ENCODE results near the gene WWC2.

WWC2 gene

GRCh38 chr4:183250831-183251230, 151.8 kb downstream of the WWC2 start:
- H3K4me3 ChIP-seq (ENCODE audit: low read length): no peak overlapping the region
- no peaks in the 10 kb centered on the region for H3K27me3 ChIP-seq (ENCODE audit: control insufficient read depth, insufficient read depth, low read length)
- H3K36me3 ChIP-seq (ENCODE audit: control insufficient read depth, low read depth, low read length): peaks cover 85% of the 10 kb centered on the region
- H3K9ac ChIP-seq (ENCODE audit: low read length): no peak overlapping the region
- no peaks in the 10 kb centered on the region for H3K9me3 ChIP-seq (ENCODE audit: control insufficient read depth, low read depth, low read length)
- H3K27ac ChIP-seq (ENCODE audit: low read length): no peak overlapping the region
- no peaks in the 10 kb centered on the region for H3K4me1 ChIP-seq (ENCODE audit: control insufficient read depth, low read depth, low read length)

GRCh38 chr4:183252959-183253358, 153.9 kb downstream of the WWC2 start:
- Histone ChIP-seq H3K4me3 (ENCODE audit: low read length) (no peak overlapping the region), H3K27me3 (ENCODE audit: control insufficient read depth, insufficient read depth, low read length) (no peaks in the 10 kb centered on the region), H3K9me3 (ENCODE audit: control insufficient read depth, low read depth, low read length) (no peaks in the 10 kb centered on the region), H3K27ac (ENCODE audit: low read length) (no peak overlapping the region), H3K36me3 (ENCODE audit: control insufficient read depth, low read depth, low read length) (peaks cover 70% of the 10 kb centered on the region), H3K9ac (ENCODE audit: low read length) (no peak overlapping the region), H3K4me1 (ENCODE audit: control insufficient read depth, low read depth, low read length) (no peaks in the 10 kb centered on the region)

- Histone ChIP-seq H3K36me3 (ENCODE audit: control insufficient read depth, low read depth, low read length) (peaks cover 65% of the 10 kb centered on the region), H3K9me3 (ENCODE audit: control insufficient read depth, low read depth, low read length) (no peaks in the 10 kb centered on the region), H3K27ac (ENCODE audit: low read length) (no peak overlapping the region), H3K4me3 (ENCODE audit: low read length) (no peak overlapping the region), H3K4me1 (ENCODE audit: control insufficient read depth, low read depth, low read length) (no peaks in the 10 kb centered on the region), H3K27me3 (ENCODE audit: control insufficient read depth, insufficient read depth, low read length) (no peaks in the 10 kb centered on the region), H3K9ac (ENCODE audit: low read length) (no peak overlapping the region)
Measured at GRCh38 chr4:183253451-183253850, 154.4 kb downstream of the WWC2 start.

- Histone ChIP-seq H3K4me3 (ENCODE audit: low read length) (no peak overlapping the region), H3K9ac (ENCODE audit: low read length) (no peak overlapping the region), H3K27ac (ENCODE audit: low read length) (no peak overlapping the region), H3K4me1 (ENCODE audit: control insufficient read depth, low read depth, low read length) (no peaks in the 10 kb centered on the region), H3K36me3 (ENCODE audit: control insufficient read depth, low read depth, low read length) (peaks cover 59% of the 10 kb centered on the region), H3K9me3 (ENCODE audit: control insufficient read depth, low read depth, low read length) (no peaks in the 10 kb centered on the region), H3K27me3 (ENCODE audit: control insufficient read depth, insufficient read depth, low read length) (no peaks in the 10 kb centered on the region)
Measured at GRCh38 chr4:183254162-183254561, 155.1 kb downstream of the WWC2 start.

GRCh38 chr4:183255487-183255886, 156.4 kb downstream of the WWC2 start:
- H3K9ac ChIP-seq (ENCODE audit: low read length): no peak overlapping the region
- no peak overlapping the region for H3K27ac ChIP-seq (ENCODE audit: low read length)
- no peaks in the 10 kb centered on the region for H3K4me1 ChIP-seq (ENCODE audit: control insufficient read depth, low read depth, low read length)

GRCh38 chr4:183256343-183256742, 157.3 kb downstream of the WWC2 start:
- no peaks in the 10 kb centered on the region for H3K27me3 ChIP-seq (ENCODE audit: control insufficient read depth, insufficient read depth, low read length)
- no peaks in the 10 kb centered on the region for H3K9me3 ChIP-seq (ENCODE audit: control insufficient read depth, low read depth, low read length)
- no peak overlapping the region for H3K27ac ChIP-seq (ENCODE audit: low read length)
- peaks cover 60% of the 10 kb centered on the region for H3K36me3 ChIP-seq (ENCODE audit: control insufficient read depth, low read depth, low read length)
- no peaks in the 10 kb centered on the region for H3K4me1 ChIP-seq (ENCODE audit: control insufficient read depth, low read depth, low read length)
- H3K9ac ChIP-seq (ENCODE audit: low read length): no peak overlapping the region
- H3K4me3 ChIP-seq (ENCODE audit: low read length): no peak overlapping the region

More at GRCh38 chr4:183255487-183255886, 156.4 kb downstream of the WWC2 start:
- Histone ChIP-seq H3K4me3 (ENCODE audit: low read length) (no peak overlapping the region), H3K27me3 (ENCODE audit: control insufficient read depth, insufficient read depth, low read length) (no peaks in the 10 kb centered on the region), H3K36me3 (ENCODE audit: control insufficient read depth, low read depth, low read length) (peaks cover 58% of the 10 kb centered on the region), H3K9me3 (ENCODE audit: control insufficient read depth, low read depth, low read length) (no peaks in the 10 kb centered on the region)

- Histone ChIP-seq H3K4me3 (ENCODE audit: low read length) (no peak overlapping the region), H3K27me3 (ENCODE audit: control insufficient read depth, insufficient read depth, low read length) (no peaks in the 10 kb centered on the region), H3K9ac (ENCODE audit: low read length) (no peak overlapping the region), H3K4me1 (ENCODE audit: control insufficient read depth, low read depth, low read length) (no peaks in the 10 kb centered on the region), H3K36me3 (ENCODE audit: control insufficient read depth, low read depth, low read length) (peaks cover 59% of the 10 kb centered on the region), H3K27ac (ENCODE audit: low read length) (no peak overlapping the region), H3K9me3 (ENCODE audit: control insufficient read depth, low read depth, low read length) (no peaks in the 10 kb centered on the region)
Measured at GRCh38 chr4:183256756-183257385, 157.8 kb downstream of the WWC2 start.

GRCh38 chr4:183257808-183258207, 158.8 kb downstream of the WWC2 start:
- no peaks in the 10 kb centered on the region for H3K9me3 ChIP-seq (ENCODE audit: control insufficient read depth, low read depth, low read length)
- H3K4me3 ChIP-seq (ENCODE audit: low read length): no peak overlapping the region
- peaks cover 59% of the 10 kb centered on the region for H3K36me3 ChIP-seq (ENCODE audit: control insufficient read depth, low read depth, low read length)
- H3K27me3 ChIP-seq (ENCODE audit: control insufficient read depth, insufficient read depth, low read length): no peaks in the 10 kb centered on the region
- peaks cover 4% of the 10 kb centered on the region for H3K4me1 ChIP-seq (ENCODE audit: control insufficient read depth, low read depth, low read length)
- no peak overlapping the region for H3K9ac ChIP-seq (ENCODE audit: low read length)
- no peak overlapping the region for H3K27ac ChIP-seq (ENCODE audit: low read length)

- H3K4me3 ChIP-seq (ENCODE audit: low read length): no peak overlapping the region
- no peak overlapping the region for H3K27ac ChIP-seq (ENCODE audit: low read length)
- no peak overlapping the region for H3K9ac ChIP-seq (ENCODE audit: low read length)
- no peaks in the 10 kb centered on the region for H3K27me3 ChIP-seq (ENCODE audit: control insufficient read depth, insufficient read depth, low read length)
- no peaks in the 10 kb centered on the region for H3K9me3 ChIP-seq (ENCODE audit: control insufficient read depth, low read depth, low read length)
- H3K36me3 ChIP-seq (ENCODE audit: control insufficient read depth, low read depth, low read length): peaks cover 46% of the 10 kb centered on the region
- peaks cover 15% of the 10 kb centered on the region for H3K4me1 ChIP-seq (ENCODE audit: control insufficient read depth, low read depth, low read length)
Measured at GRCh38 chr4:183260491-183261151, 161.6 kb downstream of the WWC2 start.

GRCh38 chr4:183261953-183262775, 163.1 kb downstream of the WWC2 start:
- peaks cover 61% of the 10 kb centered on the region for H3K36me3 ChIP-seq (ENCODE audit: control insufficient read depth, low read depth, low read length)
- H3K4me1 ChIP-seq (ENCODE audit: control insufficient read depth, low read depth, low read length): peaks cover 15% of the 10 kb centered on the region
- peak overlapping the region; percentile 11 for H3K27ac ChIP-seq (ENCODE audit: low read length)
- no peak overlapping the region for H3K9ac ChIP-seq (ENCODE audit: low read length)
- H3K27me3 ChIP-seq (ENCODE audit: control insufficient read depth, insufficient read depth, low read length): no peaks in the 10 kb centered on the region
- no peaks in the 10 kb centered on the region for H3K9me3 ChIP-seq (ENCODE audit: control insufficient read depth, low read depth, low read length)
- H3K4me3 ChIP-seq (ENCODE audit: low read length): no peak overlapping the region

- no peak overlapping the region for H3K9ac ChIP-seq (ENCODE audit: low read length)
- H3K9me3 ChIP-seq (ENCODE audit: control insufficient read depth, low read depth, low read length): no peaks in the 10 kb centered on the region
- peaks cover 15% of the 10 kb centered on the region for H3K4me1 ChIP-seq (ENCODE audit: control insufficient read depth, low read depth, low read length)
- no peaks in the 10 kb centered on the region for H3K27me3 ChIP-seq (ENCODE audit: control insufficient read depth, insufficient read depth, low read length)
- peaks cover 66% of the 10 kb centered on the region for H3K36me3 ChIP-seq (ENCODE audit: control insufficient read depth, low read depth, low read length)
- no peak overlapping the region for H3K27ac ChIP-seq (ENCODE audit: low read length)
- H3K4me3 ChIP-seq (ENCODE audit: low read length): no peak overlapping the region
Measured at GRCh38 chr4:183262776-183263100, 163.7 kb downstream of the WWC2 start.
